ENCODE measurements around the gene CDH22.

CDH22 gene

DNA sequence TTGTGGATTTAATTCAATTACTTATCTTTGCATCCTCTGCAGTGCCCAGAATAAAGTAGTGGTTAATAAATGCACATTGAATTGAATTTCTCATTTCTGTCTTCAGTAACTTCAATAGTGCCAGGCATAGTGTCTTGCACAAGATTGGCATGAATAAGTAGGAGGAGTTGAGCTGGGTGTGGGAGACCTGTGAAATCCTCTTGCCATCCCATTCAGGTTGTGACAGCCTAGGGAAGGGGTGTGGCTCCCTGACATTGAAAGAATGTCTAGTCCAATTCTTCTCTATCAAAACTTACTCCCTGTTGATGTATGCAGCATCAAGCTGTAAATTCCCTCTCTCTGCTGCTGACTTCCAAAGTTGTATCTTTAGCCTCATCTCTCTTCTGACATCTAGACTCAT lies 73.2 kb downstream of the CDH22 start:
- DNase-seq, result no peak

GRCh38 chr20:46233701-46234100 lies 74.6 kb downstream of the CDH22 start:
- no peak for DNase-seq

DNA sequence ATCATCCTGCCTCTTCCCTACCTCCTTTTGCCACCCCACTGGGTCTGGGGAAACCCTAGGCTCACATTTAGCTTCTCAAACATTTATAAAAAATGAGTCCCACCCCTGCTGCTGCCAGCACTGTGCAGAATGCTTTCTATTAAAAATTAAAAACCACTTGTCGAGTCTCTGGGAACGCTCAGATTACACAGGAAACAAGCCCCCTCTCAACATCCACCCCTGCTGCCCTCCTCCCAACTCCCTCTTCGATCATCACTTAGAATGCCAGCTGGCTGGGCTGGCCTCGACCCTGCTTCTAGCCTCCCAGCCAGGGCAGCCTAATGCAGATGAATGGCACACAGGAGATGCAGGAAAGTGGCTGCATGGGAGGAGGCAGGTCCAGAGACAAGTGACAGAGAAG lies 75.8 kb downstream of the CDH22 start:
- no peak for DNase-seq

DNA sequence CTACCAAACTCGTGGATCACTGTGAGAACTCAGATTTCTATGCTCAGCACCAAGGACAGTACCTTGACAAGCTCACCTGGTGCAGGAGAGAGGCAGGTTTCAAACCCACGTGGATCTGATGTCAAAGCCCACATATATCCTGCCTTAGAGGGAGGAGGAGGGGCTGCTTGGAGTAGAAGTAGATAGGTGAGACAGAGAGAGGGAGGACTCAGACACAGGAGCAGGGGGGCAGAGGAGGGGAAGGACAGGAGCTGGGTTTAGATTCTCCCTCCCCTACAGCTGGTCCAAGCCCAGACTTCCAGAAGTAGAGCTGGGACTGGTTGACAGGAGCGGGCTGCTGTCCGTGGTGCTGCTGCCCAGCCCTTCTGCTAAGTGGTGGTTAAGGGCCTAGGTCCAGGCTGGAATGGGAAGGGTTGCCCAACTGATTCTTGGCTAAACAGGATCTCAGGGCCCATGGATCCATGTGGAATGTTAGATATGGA lies 77.5 kb downstream of the CDH22 start:
- DNase-seq, result no peak

DNA sequence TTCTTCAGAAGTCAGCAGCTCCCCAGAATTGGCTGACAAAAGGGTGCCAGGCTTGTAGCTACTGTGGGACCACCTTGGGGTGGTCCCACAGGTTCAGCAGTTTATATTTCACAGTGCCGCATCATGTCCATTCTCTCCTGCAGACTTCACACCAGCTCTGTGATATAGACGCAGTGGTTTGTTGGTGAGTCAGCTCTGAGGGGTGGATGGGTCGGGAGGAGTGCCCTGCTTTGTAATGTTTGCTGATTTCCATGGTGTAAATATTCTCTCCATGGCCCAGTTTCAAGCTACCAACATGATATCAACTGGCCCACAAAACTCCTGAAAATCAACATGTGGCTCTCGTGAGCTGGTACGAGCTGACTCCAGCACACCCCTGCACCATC lies 78.2 kb downstream of the CDH22 start:
- DNase-seq, result no peak

DNA sequence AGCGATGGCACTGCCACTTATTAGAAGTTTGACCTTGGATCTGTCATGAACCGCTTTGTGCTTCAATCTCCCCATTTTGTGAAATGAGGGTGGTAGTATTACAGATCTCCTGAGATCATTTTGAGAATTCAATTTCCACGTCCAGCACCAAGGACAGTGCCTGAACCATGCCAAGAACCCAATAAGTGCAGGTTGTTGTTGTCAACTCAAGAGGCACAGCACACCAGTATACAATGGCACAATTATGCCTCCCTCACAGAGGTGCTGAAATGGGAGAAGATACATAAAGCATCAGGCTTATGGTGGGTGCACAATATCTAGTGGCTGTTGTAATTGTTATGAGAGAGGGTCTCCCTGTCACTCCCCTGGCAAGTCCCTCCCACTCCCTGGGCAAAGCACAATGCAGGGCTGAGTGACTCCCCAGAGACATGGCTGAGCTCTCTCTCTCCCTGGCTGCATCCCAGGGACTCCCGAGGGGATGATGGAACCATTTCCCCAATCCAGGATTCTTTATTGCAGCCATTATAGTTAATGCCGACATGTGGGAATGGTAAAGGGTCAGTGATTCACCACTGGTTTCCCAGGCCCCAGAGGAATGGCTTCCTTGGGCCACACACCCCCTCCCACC lies 78.7 kb downstream of the CDH22 start:
- no peak for DNase-seq

DNA sequence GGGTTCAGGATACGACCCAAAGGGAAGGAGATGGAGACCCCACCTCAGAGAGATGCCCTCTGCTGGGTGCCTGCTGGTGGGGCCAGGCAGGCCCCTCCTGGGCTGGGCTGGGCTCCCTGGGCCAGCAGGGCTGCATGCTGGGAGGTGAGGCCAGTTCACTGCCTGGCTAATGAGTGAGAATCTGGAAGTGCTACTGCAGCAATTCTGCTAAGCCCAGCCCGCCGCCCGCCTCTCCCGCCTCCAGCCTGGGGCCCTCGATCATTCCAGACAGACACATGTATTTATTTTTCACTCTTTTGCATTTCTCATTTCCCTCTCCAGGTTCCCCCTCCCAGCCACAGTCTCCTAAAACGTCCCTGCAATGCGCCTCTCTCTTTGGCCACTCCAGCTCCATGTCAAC lies 79.6 kb downstream of the CDH22 start:
- no peak for DNase-seq

- DNase-seq, result no peak
Measured at GRCh38 chr20:46227272-46227767, 81.0 kb downstream of the CDH22 start.

- DNase-seq, result no peak
Measured at GRCh38 chr20:46226602-46227001, 81.7 kb downstream of the CDH22 start.

GRCh38 chr20:46222521-46223007 lies 85.7 kb downstream of the CDH22 start:
- DNase-seq, result no peak

DNA sequence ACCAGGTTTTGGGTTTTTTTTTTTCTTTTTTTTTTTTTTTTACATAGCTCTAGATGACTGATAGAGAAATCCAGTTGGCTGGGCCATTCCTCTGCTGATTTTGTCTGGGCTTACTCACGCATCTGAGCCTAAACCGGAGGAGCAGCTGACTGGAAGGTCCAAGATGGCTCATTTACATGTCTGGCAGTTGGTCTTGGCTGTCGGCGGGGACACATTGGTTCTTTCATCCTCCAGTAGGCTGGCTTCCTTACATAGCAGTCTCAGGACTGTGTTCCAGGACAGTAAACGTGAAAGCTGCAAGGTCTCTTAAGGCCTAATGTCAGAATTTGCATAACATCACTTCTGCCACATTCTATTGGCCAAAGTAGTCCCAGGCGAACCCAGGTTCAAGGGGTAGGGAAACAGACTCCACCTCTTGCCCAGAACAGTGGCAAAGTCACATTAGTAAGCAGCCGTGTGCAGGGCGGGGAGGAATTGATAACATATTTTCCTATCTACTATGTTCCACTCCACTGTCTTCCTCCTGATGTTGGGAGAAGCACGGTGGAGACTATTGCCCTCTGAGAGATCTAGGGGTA lies 87.0 kb downstream of the CDH22 start:
- no peak for DNase-seq

GRCh38 chr20:46220455-46221207 lies 87.7 kb downstream of the CDH22 start:
- DNase-seq, result no peak

- DNase-seq, result no peak
Measured at GRCh38 chr20:46219920-46220319, 88.4 kb downstream of the CDH22 start.

GRCh38 chr20:46219190-46219589 lies 89.1 kb downstream of the CDH22 start:
- no peak for DNase-seq

GRCh38 chr20:46218656-46219055 lies 89.6 kb downstream of the CDH22 start:
- DNase-seq, result no peak

DNA sequence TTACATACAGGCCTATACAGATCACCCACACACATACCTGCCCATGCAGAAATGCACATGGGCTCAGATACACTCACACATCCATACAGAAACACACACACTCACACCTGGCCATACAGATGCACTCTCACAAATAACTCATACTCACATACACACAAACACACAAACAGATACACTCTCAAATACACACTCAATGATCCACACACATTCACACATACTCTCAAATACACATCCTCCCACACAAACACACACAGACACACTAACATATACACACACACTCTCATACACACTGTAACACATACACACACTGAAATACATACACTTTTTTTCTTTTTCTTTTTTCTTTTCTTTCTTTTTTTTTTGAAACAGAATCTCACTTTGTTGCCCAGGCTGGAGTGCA lies 90.7 kb downstream of the CDH22 start:
- no peak for DNase-seq

- DNase-seq, result no peak
Measured at GRCh38 chr20:46216770-46217464, 91.4 kb downstream of the CDH22 start.

GRCh38 chr20:46215913-46216707 lies 92.2 kb downstream of the CDH22 start:
- no peak for DNase-seq

GRCh38 chr20:46214824-46215488 lies 93.3 kb downstream of the CDH22 start:
- DNase-seq, result no peak

DNA sequence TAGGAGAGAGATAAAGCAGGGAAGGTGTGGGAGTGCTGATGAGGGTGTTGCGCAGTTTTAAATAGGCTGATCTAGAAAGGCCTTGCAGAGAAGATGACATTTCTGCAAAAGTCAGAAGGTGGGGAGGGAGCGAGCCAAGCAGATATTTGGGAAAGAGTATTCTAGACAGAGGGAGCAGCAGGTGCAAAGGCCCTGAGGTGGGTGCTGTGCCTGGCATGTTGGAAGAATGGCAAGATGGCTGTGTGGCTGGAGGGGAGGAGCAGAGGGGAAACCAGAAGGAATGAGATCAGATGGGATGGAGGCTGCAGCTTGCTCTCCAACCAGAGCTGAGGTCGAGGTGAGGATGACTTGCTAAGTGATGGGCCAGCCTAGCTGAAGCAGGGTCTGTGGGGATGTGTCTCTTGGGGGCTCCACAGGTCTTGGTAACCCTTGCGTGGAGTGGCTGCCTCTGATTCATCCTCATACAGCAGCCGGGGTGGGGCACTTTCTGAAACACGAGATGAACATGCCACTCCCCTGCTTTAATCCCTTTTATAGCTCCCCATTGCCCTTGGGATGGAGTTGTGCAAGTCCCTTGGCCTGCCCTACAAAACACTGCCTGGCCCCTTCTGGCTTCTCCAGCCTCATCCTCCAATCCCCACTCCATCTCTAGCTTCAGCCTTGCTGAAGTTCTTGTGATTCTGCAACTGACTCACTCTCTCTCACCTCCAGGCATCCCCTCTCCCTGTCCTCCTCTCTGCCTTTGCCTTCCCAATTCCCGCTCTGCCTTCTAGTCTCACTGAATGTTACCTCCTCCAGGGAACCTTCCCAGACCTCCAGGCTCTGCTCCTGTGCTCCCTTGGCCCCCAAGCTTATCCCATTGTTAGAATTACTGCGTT lies 94.1 kb downstream of the CDH22 start:
- no peak for DNase-seq

- DNase-seq, result no peak
Measured at GRCh38 chr20:46212876-46213275, 95.4 kb downstream of the CDH22 start.
